K562 (cell line): ENCODE results near the gene DIPK1B. TPM values are rescaled to one million over a fixed set of nuclear protein-coding genes. Genes with fewer than 3 reads are reported as not detected.

ENCODE experiments used
- ATAC-seq: fragments of 200-7000 bp; cut with Tn5 transposase; 3 replicates; pipeline ENCODE4 v1.9.1; 2020; ENCODE audit warnings: moderate library complexity
- BruUV-seq: library from RNA; stranded (reverse); fragments of 400-500 nt; replicated peaks from 2 replicates; lab custom pipeline; 2021; lab: Mats Ljungman, UMichigan
- CTCF ChIA-PET: fragments of 300-600 bp; formaldehyde crosslinking; extraction: SDS; loops from one replicate; lab custom pipeline; 2021; ENCODE audit warnings: low intra/inter-chr PET ratio; lab: Yijun Ruan, JAX
- POLR2A ChIA-PET: fragments of 300-600, 350-650 bp; sonication (Branson Sonifier 250); formaldehyde crosslinking; extraction: SDS; loops from one replicate; lab custom pipeline; 2021; ENCODE audit warnings: antibody characterized with exemption, inconsistent platforms; lab: Yijun Ruan, JAX
- DNase-seq, 4 experiments: peaks; one replicate each; pipeline versions ENCODE4 v3.0.0 to v3.0.0-alpha.2; 2011 to 2018; ENCODE audit warnings: low spot score in 3 of 4, mixed read lengths in 3 of 4; ENCODE audit errors: extremely low read depth in 1 of 4
- FAIRE-seq: peaks from 2 replicates; lab custom pipeline; 2011; peaks lifted over from hg19 to GRCh38; lab: Jason Lieb, UNC
- H2AFZ ChIP-seq: 2 replicates; pipeline ENCODE4 v1.6.0; 2011; ENCODE audit warnings: low read depth, low read length, control low read depth, inconsistent platforms
- H3K27ac ChIP-seq: fragments of 200-600 bp; 3 replicates; pipeline ENCODE4 v1.8.0; 2011; ENCODE audit warnings: low read depth, mild to moderate bottlenecking, control low read depth, inconsistent platforms, low read length, moderate library complexity, mixed read lengths; ENCODE audit errors: extremely low read depth
- H3K27me3 ChIP-seq, 2 experiments: fragments of 300-600 bp in 1 of 2; 2 replicates in 1 of 2; 3 replicates in 1 of 2; pipeline versions ENCODE4 v1.6.0 to v1.8.0; 2011; ENCODE audit warnings: inconsistent platforms in 2 of 2, low read length in 2 of 2, mild to moderate bottlenecking in 1 of 2, mixed read lengths in 1 of 2, moderate library complexity in 1 of 2; ENCODE audit not compliant: control insufficient read depth in 2 of 2, insufficient read depth in 2 of 2
- H3K36me3 ChIP-seq: fragments of 300-600 bp; 3 replicates; pipeline ENCODE4 v1.8.0; 2011; ENCODE audit warnings: mild to moderate bottlenecking, low read length, inconsistent platforms; ENCODE audit not compliant: control insufficient read depth, insufficient read depth
- H3K4me1 ChIP-seq, 2 experiments: fragments of 200-600 bp in 1 of 2; replicated peaks in 1 of 2; 2 replicates in 1 of 2; 3 replicates in 1 of 2; pipeline versions ENCODE4 v1.5.1 to v1.8.0; 2011; ENCODE audit warnings: inconsistent platforms in 2 of 2, low read length in 2 of 2, mild to moderate bottlenecking in 1 of 2, mixed read lengths in 1 of 2, moderate library complexity in 1 of 2; ENCODE audit not compliant: control insufficient read depth in 2 of 2, insufficient read depth in 2 of 2
- H3K4me2 ChIP-seq: 2 replicates; pipeline ENCODE4 v1.6.1; 2011; ENCODE audit warnings: low read length, control low read depth, inconsistent platforms, mixed read lengths; ENCODE audit not compliant: insufficient read depth
- H3K4me3 ChIP-seq: fragments of 200-600 bp; sonication (generic), shearing (Covaris generic); 2 replicates; pipeline ENCODE4 v1.5.1; 2016; ENCODE audit warnings: control low read depth, inconsistent platforms
- H3K79me2 ChIP-seq: fragments of 200-600 bp; 3 replicates; pipeline ENCODE4 v1.8.0; 2011; ENCODE audit warnings: low read length, inconsistent platforms; ENCODE audit not compliant: control insufficient read depth, insufficient read depth
- H3K9ac ChIP-seq, 2 experiments: 2 replicates each; pipeline versions ENCODE4 v1.6.0 to v1.6.1; 2011; ENCODE audit warnings: low read depth in 2 of 2, low read length in 2 of 2, control low read depth in 1 of 2, inconsistent platforms in 1 of 2, mild to moderate bottlenecking in 1 of 2, mixed read lengths in 1 of 2; ENCODE audit not compliant: insufficient read depth in 1 of 2
- H3K9me1 ChIP-seq: one replicate; pipeline ENCODE4 v1.6.0; 2011; ENCODE audit warnings: inconsistent platforms, mild to moderate bottlenecking, low read length, moderate library complexity; ENCODE audit not compliant: control insufficient read depth, insufficient read depth
- H3K9me3 ChIP-seq: replicated peaks from 2 replicates; pipeline ENCODE4 v1.5.1; 2011; ENCODE audit warnings: low read depth, low read length, inconsistent platforms; ENCODE audit not compliant: control insufficient read depth, insufficient read depth
- H4K20me1 ChIP-seq: replicated peaks from 2 replicates; pipeline ENCODE4 v1.6.1; 2011; ENCODE audit warnings: low read length, inconsistent platforms, mixed read lengths; ENCODE audit not compliant: control insufficient read depth, insufficient read depth
- BRD4 ChIP-seq: fragments of 200-600 bp; sonication (generic); IDR thresholded peaks from 2 replicates; pipeline ENCODE4 v1.6.1; 2017; ENCODE audit warnings: inconsistent platforms
- RBM17 ChIP-seq: fragments of 200-400 bp; formaldehyde crosslinking; IDR thresholded peaks from 2 replicates; pipeline ENCODE4 v1.6.1; 2017; ENCODE audit warnings: low read depth, mild to moderate bottlenecking, low read length, borderline replicate concordance
- RHOXF2B ChIP-seq: fragments of 250-450 bp; sonication (Bioruptor Pico); conservative IDR thresholded peaks from 2 replicates; pipeline ENCODE4 v1.5.1; 2021
- SRSF1 ChIP-seq: fragments of 200-400 bp; formaldehyde crosslinking; IDR thresholded peaks from 2 replicates; pipeline ENCODE4 v1.6.1; 2017; ENCODE audit warnings: mild to moderate bottlenecking, low read depth, low read length, moderate library complexity
- SRSF9 ChIP-seq: fragments of 200-400 bp; formaldehyde crosslinking; IDR thresholded peaks from 2 replicates; pipeline ENCODE4 v1.6.1; 2017; ENCODE audit warnings: low read depth, low read length, borderline replicate concordance
- TEAD2 ChIP-seq: fragments of 450-650 bp; IDR thresholded peaks from 2 replicates; pipeline ENCODE4 v1.6.1; 2016; ENCODE audit warnings: missing genetic modification characterization, control low read depth, missing compliant biosample characterization
- TGIF2 ChIP-seq: sonication (generic); formaldehyde crosslinking; IDR thresholded peaks from 2 replicates; pipeline ENCODE4 v1.8.1; 2022; ENCODE audit warnings: mild to moderate bottlenecking, missing genetic modification reagents, moderate library complexity
- ZBTB17 ChIP-seq: fragments of 450-650 bp; formaldehyde crosslinking; IDR thresholded peaks from 2 replicates; pipeline ENCODE4 v1.4.0; 2020; ENCODE audit warnings: mild to moderate bottlenecking
- ZNF165 ChIP-seq: fragments of 250-450 bp; sonication (Bioruptor Pico); IDR thresholded peaks from 2 replicates; pipeline ENCODE4 v1.4.0; 2020; ENCODE audit warnings: borderline replicate concordance
- ZNF197 ChIP-seq: fragments of 200-800 bp; sonication (Bioruptor generic); IDR thresholded peaks from 2 replicates; pipeline ENCODE4 v1.6.1; 2016; ENCODE audit warnings: low read depth, missing genetic modification characterization, missing compliant biosample characterization
- WGBS: fragments of 100-300 bp; shearing (Covaris generic); methylation state at CpG from one replicate; pipeline ENCODE4 v1.1.6; 2016; ENCODE audit warnings: low coverage, mixed read lengths; ENCODE audit not compliant: insufficient coverage; ENCODE audit errors: missing lambda C conversion rate; 5-methylcytosine and 5-hydroxymethylcytosine counted together
- in situ Hi-C: fragments of 300-500 bp; cut with MboI; formaldehyde crosslinking; loops from 4 replicates; pipeline ENCODE4 v1.15.0; 2018; ENCODE audit warnings: inconsistent platforms, mixed read lengths
- intact Hi-C: fragments of 100-400 bp; cut with micrococcal nuclease; formaldehyde crosslinking; loops from 2 replicates; pipeline ENCODE4 v1.14.2; 2022
- polyA plus RNA-seq, 8 experiments: library from polyadenylated mRNA; depleted of rRNA in 4 of 8; stranded (reverse) in 5 of 8; unstranded in 3 of 8; fragments of >200 nt; fragmentation: Nextera tagmentation in 2 of 8; fragmentation: Illumina TruSeq in 1 of 8; extraction: Ambion mirVana in 2 of 8; extraction: Trizol in 1 of 8; gene quantifications; 2 replicates each; pipeline versions ENCODE4 v1.2.1 to v1.2.3, GENCODE V29; 2011 to 2014; ENCODE audit warnings: inconsistent platforms in 1 of 8, missing spikeins in 1 of 8
- total RNA-seq, 7 experiments: library from RNA; depleted of rRNA in 6 of 7; stranded (reverse); fragments of >200 nt in 6 of 7; fragmentation: Illumina TruSeq in 2 of 7; extraction: Trizol in 2 of 7; gene quantifications; 2 replicates each; pipeline versions ENCODE4 v1.2.1 to v1.2.3, GENCODE V29; 2011 to 2021; ENCODE audit warnings: low replicate concordance in 1 of 7
- TF ChIP-seq, protein P1 (sequence below): fragments of 450-650 bp; formaldehyde crosslinking; IDR thresholded peaks from 2 replicates; pipeline ENCODE4 v1.4.0; 2020; ENCODE audit warnings: mild to moderate bottlenecking, moderate library complexity

Gene DIPK1B
- total and polyA plus RNA-seq, 9 of the 15 experiments (the other 6 are each of a cell fraction or from before 2014, with no cell fraction given) = 0.08 to 22.3 (median 5.9) TPM

DNA sequence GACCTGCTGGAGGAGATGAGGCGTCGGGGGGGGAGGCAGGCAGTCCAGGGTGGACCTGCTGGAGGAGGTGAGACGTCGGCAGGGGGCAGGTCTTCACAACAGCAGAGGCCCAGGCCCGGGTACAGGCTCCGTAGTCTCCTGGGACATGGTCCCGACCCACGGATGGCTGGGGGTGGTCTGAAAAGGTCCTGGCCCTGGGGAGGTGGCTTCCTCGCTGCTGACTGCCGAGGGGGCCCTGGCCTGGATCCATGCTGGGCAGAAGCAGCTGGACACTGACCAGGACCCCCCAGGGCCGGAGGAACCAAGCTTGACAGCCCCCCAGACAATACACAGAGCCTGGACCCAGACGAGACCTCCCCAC is 41.1 kb upstream of the DIPK1B start (continued):
- TF ChIP-seq, protein P1, sequence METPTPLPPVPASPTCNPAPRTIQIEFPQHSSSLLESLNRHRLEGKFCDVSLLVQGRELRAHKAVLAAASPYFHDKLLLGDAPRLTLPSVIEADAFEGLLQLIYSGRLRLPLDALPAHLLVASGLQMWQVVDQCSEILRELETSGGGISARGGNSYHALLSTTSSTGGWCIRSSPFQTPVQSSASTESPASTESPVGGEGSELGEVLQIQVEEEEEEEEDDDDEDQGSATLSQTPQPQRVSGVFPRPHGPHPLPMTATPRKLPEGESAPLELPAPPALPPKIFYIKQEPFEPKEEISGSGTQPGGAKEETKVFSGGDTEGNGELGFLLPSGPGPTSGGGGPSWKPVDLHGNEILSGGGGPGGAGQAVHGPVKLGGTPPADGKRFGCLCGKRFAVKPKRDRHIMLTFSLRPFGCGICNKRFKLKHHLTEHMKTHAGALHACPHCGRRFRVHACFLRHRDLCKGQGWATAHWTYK (CRISPR knock-in tag) = 0 out of 2 replicates have a peak, but pooled peaks have one; percentile 72
- no peak for TF ChIP-seq TGIF2

DNA sequence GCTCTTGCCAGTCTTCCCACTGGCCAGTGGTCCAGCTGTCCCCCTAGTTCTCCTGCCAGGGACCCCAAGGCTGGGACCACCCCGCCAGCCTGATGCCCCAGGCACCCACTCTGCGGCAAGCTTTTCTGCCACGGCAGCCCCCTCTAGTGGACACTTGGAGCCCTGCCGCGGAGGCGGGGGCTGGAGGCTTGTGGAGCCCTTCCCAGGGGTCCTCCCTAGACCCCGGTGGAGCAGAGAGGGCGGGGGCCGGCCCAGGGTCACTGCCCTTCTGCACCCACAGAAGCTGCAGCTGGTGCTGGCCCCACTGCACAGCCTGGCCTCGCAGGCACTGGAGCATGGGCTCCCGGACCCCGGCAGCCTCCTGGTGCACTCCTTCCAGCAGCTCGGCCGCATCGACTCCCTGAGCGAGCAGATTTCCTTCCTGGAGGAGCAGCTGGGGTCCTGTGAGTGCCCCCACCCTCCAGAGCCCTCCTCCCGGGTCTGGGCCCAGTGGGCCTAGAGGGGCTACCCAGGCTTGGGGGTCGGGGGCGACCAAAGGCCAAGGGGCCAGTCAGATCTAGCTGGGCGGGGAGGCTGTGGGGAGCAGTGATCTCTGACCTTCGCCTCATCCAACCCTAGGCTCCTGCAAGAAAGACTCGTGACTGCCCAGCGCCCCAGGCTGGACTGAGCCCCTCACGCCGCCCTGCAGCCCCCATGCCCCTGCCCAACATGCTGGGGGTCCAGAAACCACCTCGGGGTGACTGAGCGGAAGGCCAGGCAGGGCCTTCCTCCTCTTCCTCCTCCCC is 40.5 kb upstream of the DIPK1B start:
- Histone ChIP-seq H2AFZ (no peak overlapping the region), H3K27me3 (no peaks in the 10 kb centered on the region), H3K79me2 (peaks cover 24% of the 10 kb centered on the region), H3K9me1 (peaks cover 2% of the 10 kb centered on the region), H4K20me1 (peaks cover 59% of the 10 kb centered on the region), H3K9ac (peak overlapping the region in 1 of 2 experiments; percentile 61; a peak in 2 of 4 replicates), H3K9me3 (no peaks in the 10 kb centered on the region), H3K4me1 (peaks cover 8 to 100% of the 10 kb centered on the region in 2 experiments; a peak in 4 of 5 replicates), H3K4me2 (no peak overlapping the region), H3K27ac (peak overlapping the region; percentile 17; the same call in 1 of the 3 replicates), H3K4me3 (no peak overlapping the region), H3K36me3 (peaks cover 82% of the 10 kb centered on the region; the same call in 2 of the 3 replicates)
- ATAC-seq = peak; percentile 63
- WGBS = 51% methylated on average over 20 of the region's 27 CpGs
- intact Hi-C loops = no loop called here
- ChIA-PET CTCF (no interaction called here), POLR2A (interaction anchor here (0.6 to 2.1 kb wide), 13 partner anchors 9 to 136 kb away, joined by 3 to 11 read pairs (median 3); partner anchors contain the start of genes AGPAT2, EGFL7 and RABL6)
- FAIRE-seq = no peak
- peak; percentile 61 to 72 (median 65) for DNase-seq
- no TSS peak for BruUV-seq
- in situ Hi-C loops = no loop called here
- TF ChIP-seq ZNF197 (CRISPR knock-in tag) (no peak), ZNF165 (CRISPR knock-in tag) (no peak), SRSF9 (no peak), TEAD2 (no peak), RHOXF2B (CRISPR knock-in tag) (no peak), BRD4 (no peak), ZBTB17 (CRISPR knock-in tag) (0 out of 2 replicates have a peak, but pooled peaks have one; percentile 61), RBM17 (no peak), SRSF1 (0 out of 2 replicates have a peak, but pooled peaks have one; percentile 12)
- TF ChIP-seq, protein P1 (CRISPR knock-in tag) = 0 out of 2 replicates have a peak, but pooled peaks have one; percentile 27
